ENCODE data around the gene COL9A1. TPM values are rescaled to one million over a fixed set of nuclear protein-coding genes. Genes with fewer than 3 reads are reported as not detected.
"Not testable (repeated sequence)": the region's sequence is repeated elsewhere in the genome, so short reads cannot be mapped to it uniquely, and the experiment has no call there.

The COL9A1 gene
- not detected for total RNA-seq
- not detected for total RNA-seq (2013)

DNA sequence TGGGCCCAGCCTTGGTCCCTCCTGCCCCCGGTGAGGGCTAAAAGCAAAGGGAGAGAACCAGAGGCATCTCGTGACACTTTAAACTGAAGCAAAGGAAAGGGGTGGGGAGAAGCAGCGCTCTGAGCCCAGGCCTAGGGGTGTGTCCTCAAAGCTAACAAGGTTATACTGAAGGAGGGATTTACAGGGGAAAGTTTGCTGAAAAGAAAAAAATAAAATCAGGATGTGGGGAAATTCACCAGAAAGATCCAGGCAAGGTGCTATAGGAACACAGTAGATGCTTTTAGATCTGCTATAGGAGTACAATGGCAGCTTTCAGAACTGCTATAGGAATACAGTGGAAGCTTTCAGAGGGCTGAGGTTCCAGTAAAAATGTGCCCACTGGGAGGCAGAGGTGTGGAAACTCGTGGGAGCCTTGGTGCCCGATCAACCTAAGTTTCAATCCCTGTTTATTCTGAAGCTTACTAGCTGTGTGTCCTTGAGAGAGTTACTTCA lies at the start of gene COL9A1:
COL9A1 (minus strand) TSS at position 51 of the 492 bp plus-strand sequence. CDS start 160 bp downstream, outside the sequence.
- H3K27ac Mint-ChIP-seq, result no peak within 1 kb of the TSS
- ATAC-seq (no peak), DNase-seq (no peak)
- Histone ChIP-seq H3K27ac (ENCODE audit: low read length) (no peak within 1 kb of the TSS), H3K4me3 (ENCODE audit: low read length) (no peak within 1 kb of the TSS), H3K4me1 (ENCODE audit: control insufficient read depth, insufficient read depth, low read length) (no peaks in the 10 kb centered on the region), H3K36me3 (ENCODE audit: control insufficient read depth, insufficient read depth, low read length) (no peaks in the 10 kb centered on the region), H3K9me3 (ENCODE audit: control insufficient read depth, insufficient read depth, low read length) (no peaks in the 10 kb centered on the region), H3K27me3 (ENCODE audit: control insufficient read depth, insufficient read depth, low read length) (no peaks in the 10 kb centered on the region)
- no peak within 1 kb of the TSS for H3K4me3 Mint-ChIP-seq
- no peaks in the 10 kb centered on the region for H3K36me3 Mint-ChIP-seq
- peaks cover 3% of the 10 kb centered on the region in 2 donors for H3K9me3 Mint-ChIP-seq
- TF ChIP-seq CTCF (IDR thresholded peaks at IDR 0.05), result no peak
- peaks cover 0 to 12% of the 10 kb centered on the region in 2 donors for H3K27me3 Mint-ChIP-seq (ENCODE audit: low read depth in 2 of 2)
- no peaks in the 10 kb centered on the region for H3K4me1 Mint-ChIP-seq
- intact Hi-C loops (cut with micrococcal nuclease), result no loop called here
- 73% methylated on average over 5 of the region's 5 CpGs for WGBS (ENCODE audit: insufficient coverage)

- DNase-seq (no peak), ATAC-seq (no peak)
- no peaks in the 10 kb centered on the region for H3K36me3 Mint-ChIP-seq
- H3K4me1 ChIP-seq (ENCODE audit: control insufficient read depth, insufficient read depth, low read length), result no peaks in the 10 kb centered on the region
- H3K4me1 Mint-ChIP-seq, result no peaks in the 10 kb centered on the region
- no peaks in the 10 kb centered on the region for H3K9me3 Mint-ChIP-seq
- intact Hi-C loops (cut with micrococcal nuclease), result no loop called here
- no peak overlapping the region for H3K4me3 ChIP-seq (ENCODE audit: low read length)
- no peaks in the 10 kb centered on the region for H3K9me3 ChIP-seq (ENCODE audit: control insufficient read depth, insufficient read depth, low read length)
- H3K36me3 ChIP-seq (ENCODE audit: control insufficient read depth, insufficient read depth, low read length), result no peaks in the 10 kb centered on the region
- H3K4me3 Mint-ChIP-seq, result no peak overlapping the region
- no peak for TF ChIP-seq CTCF (IDR thresholded peaks at IDR 0.05)
- H3K27ac Mint-ChIP-seq, result no peak overlapping the region
- H3K27me3 Mint-ChIP-seq (ENCODE audit: low read depth in 2 of 2), result no peaks in the 10 kb centered on the region
- WGBS (ENCODE audit: insufficient coverage), result 0% methylated on average over 1 of the region's 4 CpGs
- no peaks in the 10 kb centered on the region for H3K27me3 ChIP-seq (ENCODE audit: control insufficient read depth, insufficient read depth, low read length)
- H3K27ac ChIP-seq (ENCODE audit: low read length), result no peak overlapping the region
These were observed 48.6 kb upstream of the COL9A1 start for GRCh38 chr6:70351461-70351860.

DNA sequence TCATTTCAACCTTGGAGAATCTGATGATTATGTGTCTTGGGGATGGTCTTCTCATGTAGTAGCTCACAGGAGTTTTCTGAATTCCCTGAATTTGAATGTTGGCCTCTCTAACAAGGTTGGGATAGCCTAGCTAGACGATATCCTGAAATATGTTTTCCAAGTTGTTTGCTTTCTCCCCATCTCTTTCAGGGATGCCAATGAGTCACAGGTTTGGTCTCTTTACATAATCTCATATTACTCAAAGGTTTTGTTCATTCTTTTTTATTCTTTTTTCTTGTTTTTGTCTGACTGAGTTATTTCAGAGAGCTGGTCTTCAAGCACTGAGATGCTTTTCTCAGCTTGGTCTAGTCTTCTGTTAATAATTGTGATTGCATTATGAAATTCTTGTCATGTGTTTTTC lies 42.7 kb upstream of the COL9A1 start:
- WGBS (ENCODE audit: insufficient coverage), result 88% methylated on average over 1 of the region's 1 CpG
- H3K27me3 ChIP-seq (ENCODE audit: control insufficient read depth, insufficient read depth, low read length), result no peaks in the 10 kb centered on the region
- TF ChIP-seq CTCF (IDR thresholded peaks at IDR 0.05), result no peak
- peaks cover 0 to 2% of the 10 kb centered on the region in 2 donors for H3K27me3 Mint-ChIP-seq (ENCODE audit: low read depth in 2 of 2)
- H3K4me1 Mint-ChIP-seq, result no peaks in the 10 kb centered on the region
- no peak overlapping the region for H3K27ac ChIP-seq (ENCODE audit: low read length)
- H3K4me1 ChIP-seq (ENCODE audit: control insufficient read depth, insufficient read depth, low read length), result no peaks in the 10 kb centered on the region
- no peaks in the 10 kb centered on the region for H3K36me3 Mint-ChIP-seq
- H3K27ac Mint-ChIP-seq, result no peak overlapping the region
- no peak for DNase-seq
- no peaks in the 10 kb centered on the region for H3K36me3 ChIP-seq (ENCODE audit: control insufficient read depth, insufficient read depth, low read length)
- ATAC-seq, result no peak
- H3K9me3 Mint-ChIP-seq, result peaks cover 0 to 4% of the 10 kb centered on the region in 2 donors
- intact Hi-C loops (cut with micrococcal nuclease), result no loop called here
- H3K9me3 ChIP-seq (ENCODE audit: control insufficient read depth, insufficient read depth, low read length), result no peaks in the 10 kb centered on the region
- no peak overlapping the region for H3K4me3 ChIP-seq (ENCODE audit: low read length)
- H3K4me3 Mint-ChIP-seq, result no peak overlapping the region

- H3K27me3 ChIP-seq (ENCODE audit: control insufficient read depth, insufficient read depth, low read length), result no peaks in the 10 kb centered on the region
- H3K9me3 Mint-ChIP-seq, result peaks cover 0 to 6% of the 10 kb centered on the region in 2 donors
- no peak for TF ChIP-seq CTCF (IDR thresholded peaks at IDR 0.05)
- H3K4me1 ChIP-seq (ENCODE audit: control insufficient read depth, insufficient read depth, low read length), result no peaks in the 10 kb centered on the region
- no peak overlapping the region for H3K27ac ChIP-seq (ENCODE audit: low read length)
- no peak overlapping the region for H3K4me3 ChIP-seq (ENCODE audit: low read length)
- H3K27me3 Mint-ChIP-seq (ENCODE audit: low read depth in 2 of 2), result peaks cover 0 to 2% of the 10 kb centered on the region in 2 donors
- no peaks in the 10 kb centered on the region for H3K36me3 ChIP-seq (ENCODE audit: control insufficient read depth, insufficient read depth, low read length)
- no peaks in the 10 kb centered on the region for H3K36me3 Mint-ChIP-seq
- H3K4me1 Mint-ChIP-seq, result no peaks in the 10 kb centered on the region
- H3K27ac Mint-ChIP-seq, result no peak overlapping the region
- WGBS (ENCODE audit: insufficient coverage), result 100% methylated on average over 2 of the region's 2 CpGs
- H3K9me3 ChIP-seq (ENCODE audit: control insufficient read depth, insufficient read depth, low read length), result no peaks in the 10 kb centered on the region
- DNase-seq, result no peak
- intact Hi-C loops (cut with micrococcal nuclease), result no loop called here
- no peak overlapping the region for H3K4me3 Mint-ChIP-seq
- no peak for ATAC-seq
These were observed 40.4 kb upstream of the COL9A1 start for GRCh38 chr6:70343313-70343712.

- H3K4me1 Mint-ChIP-seq; H3K27me3 ChIP-seq (ENCODE audit: control insufficient read depth, insufficient read depth, low read length); DNase-seq; H3K4me1 ChIP-seq (ENCODE audit: control insufficient read depth, insufficient read depth, low read length); H3K4me3 Mint-ChIP-seq; H3K9me3 ChIP-seq (ENCODE audit: control insufficient read depth, insufficient read depth, low read length); H3K27ac ChIP-seq (ENCODE audit: low read length); H3K27ac Mint-ChIP-seq; intact Hi-C loops (cut with micrococcal nuclease); H3K4me3 ChIP-seq (ENCODE audit: low read length); H3K36me3 ChIP-seq (ENCODE audit: control insufficient read depth, insufficient read depth, low read length); H3K27me3 Mint-ChIP-seq (ENCODE audit: low read depth in 2 of 2); H3K36me3 Mint-ChIP-seq; ATAC-seq; H3K9me3 Mint-ChIP-seq: not testable (repeated sequence)
- WGBS (ENCODE audit: insufficient coverage), result 100% methylated on average over 2 of the region's 2 CpGs
These were observed 36.9 kb upstream of the COL9A1 start for GRCh38 chr6:70339810-70340209.
